GM10266 (cell line): ENCODE data around the gene PRDM11.
"Not testable (repeated sequence)": the region's sequence is repeated elsewhere in the genome, so short reads cannot be mapped to it uniquely, and the experiment has no call there.

Experiments
- DNase-seq: peaks from one replicate; pipeline ENCODE4 v3.0.0; 2012; ENCODE audit errors: extremely low spot score
- TF ChIP-seq, protein P1 (sequence below): IDR thresholded peaks from 2 replicates; pipeline ENCODE4 v1.5.1; 2012; ENCODE audit warnings: mild to moderate bottlenecking, low read depth; ENCODE audit not compliant: control insufficient read depth, insufficient read depth; ENCODE audit errors: missing control alignments

The PRDM11 gene

DNA sequence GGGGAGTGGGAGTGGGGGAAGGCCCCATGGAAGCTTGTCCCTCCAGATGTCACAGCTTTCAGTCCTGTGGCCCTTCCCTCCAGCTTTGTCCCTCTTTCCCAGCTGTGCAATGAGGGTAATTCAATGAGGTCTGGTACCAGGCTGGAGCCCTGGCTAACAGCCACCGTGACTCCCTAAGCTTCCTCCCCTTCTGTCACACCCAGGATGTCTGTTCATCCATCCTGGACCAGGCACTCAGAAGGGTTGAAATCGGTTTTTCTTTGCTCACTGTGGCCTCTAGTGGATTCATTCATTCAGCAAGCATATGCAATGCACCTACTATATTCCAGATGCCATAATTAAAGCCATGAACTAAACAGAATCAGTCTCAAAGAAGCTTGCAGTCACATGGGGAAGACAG lies 101.0 kb downstream of the PRDM11 start:
- TF ChIP-seq, protein P1, sequence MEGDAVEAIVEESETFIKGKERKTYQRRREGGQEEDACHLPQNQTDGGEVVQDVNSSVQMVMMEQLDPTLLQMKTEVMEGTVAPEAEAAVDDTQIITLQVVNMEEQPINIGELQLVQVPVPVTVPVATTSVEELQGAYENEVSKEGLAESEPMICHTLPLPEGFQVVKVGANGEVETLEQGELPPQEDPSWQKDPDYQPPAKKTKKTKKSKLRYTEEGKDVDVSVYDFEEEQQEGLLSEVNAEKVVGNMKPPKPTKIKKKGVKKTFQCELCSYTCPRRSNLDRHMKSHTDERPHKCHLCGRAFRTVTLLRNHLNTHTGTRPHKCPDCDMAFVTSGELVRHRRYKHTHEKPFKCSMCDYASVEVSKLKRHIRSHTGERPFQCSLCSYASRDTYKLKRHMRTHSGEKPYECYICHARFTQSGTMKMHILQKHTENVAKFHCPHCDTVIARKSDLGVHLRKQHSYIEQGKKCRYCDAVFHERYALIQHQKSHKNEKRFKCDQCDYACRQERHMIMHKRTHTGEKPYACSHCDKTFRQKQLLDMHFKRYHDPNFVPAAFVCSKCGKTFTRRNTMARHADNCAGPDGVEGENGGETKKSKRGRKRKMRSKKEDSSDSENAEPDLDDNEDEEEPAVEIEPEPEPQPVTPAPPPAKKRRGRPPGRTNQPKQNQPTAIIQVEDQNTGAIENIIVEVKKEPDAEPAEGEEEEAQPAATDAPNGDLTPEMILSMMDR: no peak
- no peak for DNase-seq

DNA sequence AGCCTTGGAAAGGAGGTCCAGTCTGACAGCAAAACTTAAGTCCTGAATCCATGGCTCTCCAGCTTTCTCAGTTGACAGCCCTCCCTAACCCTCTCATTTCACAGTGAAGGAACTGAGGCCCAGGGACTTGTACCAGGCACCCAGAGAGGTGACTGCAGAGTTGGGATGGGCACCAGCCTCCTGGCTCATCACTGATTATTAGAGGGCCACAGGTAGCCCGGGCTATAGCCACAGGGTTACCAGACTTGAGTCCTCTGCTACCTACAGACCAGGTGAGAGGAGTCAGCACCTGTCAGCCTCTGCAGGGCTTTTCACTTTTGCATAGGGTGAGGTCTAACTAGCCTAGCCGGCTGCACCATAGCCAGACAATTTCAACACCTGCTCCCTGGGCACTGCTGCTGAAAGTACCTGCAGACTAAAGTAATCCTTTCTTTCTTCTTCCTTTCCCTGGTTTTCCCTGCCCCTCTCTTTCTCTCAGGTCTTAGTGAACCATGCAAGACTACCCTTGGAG lies 102.1 kb downstream of the PRDM11 start:
- DNase-seq: no peak
- TF ChIP-seq, protein P1: no peak

DNA sequence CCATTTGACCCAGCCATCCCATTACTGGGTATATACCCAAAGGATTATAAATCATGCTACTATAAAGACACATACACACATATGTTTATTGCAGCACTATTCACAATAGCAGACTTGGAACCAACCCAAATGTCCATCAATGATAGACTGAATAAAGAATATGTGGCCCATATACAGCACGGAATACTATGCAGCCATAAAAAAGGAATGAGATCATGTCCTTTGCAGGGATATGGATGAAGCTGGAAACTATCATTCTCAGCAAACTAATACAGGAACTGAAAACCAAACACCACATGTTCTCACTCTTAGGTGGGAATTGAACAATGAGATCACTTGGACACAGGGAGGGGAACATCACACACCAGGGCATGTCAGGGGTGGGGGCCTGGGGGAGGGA lies 102.9 kb downstream of the PRDM11 start:
- DNase-seq: not testable (repeated sequence)

DNA sequence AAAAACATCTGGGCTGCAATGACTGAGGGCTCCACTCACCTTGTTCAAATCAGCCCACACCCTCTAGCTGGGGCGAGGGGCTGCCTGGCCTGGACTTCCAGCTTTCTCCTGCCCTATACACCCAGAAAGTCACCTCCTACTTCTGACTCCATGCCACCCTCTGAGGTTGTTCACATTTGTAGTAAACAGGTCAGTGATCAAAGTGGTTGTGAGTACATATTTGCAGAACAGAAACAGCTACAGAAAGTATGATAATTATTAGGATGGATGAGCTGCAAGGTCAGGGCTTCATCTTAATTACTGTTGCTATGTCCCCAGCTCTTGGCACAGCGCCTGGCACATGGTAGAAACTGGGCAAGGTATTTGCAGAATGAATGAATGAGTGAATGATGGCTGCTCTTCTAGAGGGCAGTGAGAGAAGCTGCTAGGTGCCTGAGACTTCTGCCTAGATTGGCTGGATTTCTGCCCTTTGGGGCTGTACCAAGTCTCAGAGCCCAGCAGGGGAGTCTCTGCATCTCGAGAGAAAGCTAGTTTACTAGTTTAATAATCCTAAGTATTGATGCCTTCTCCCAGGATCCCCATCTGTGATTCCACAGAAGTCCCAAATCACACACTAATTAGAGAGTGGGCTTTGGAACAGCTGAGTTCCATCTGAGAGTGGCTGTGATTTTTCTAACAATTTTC lies 103.7 kb downstream of the PRDM11 start:
- TF ChIP-seq, protein P1: no peak
- no peak for DNase-seq

DNA sequence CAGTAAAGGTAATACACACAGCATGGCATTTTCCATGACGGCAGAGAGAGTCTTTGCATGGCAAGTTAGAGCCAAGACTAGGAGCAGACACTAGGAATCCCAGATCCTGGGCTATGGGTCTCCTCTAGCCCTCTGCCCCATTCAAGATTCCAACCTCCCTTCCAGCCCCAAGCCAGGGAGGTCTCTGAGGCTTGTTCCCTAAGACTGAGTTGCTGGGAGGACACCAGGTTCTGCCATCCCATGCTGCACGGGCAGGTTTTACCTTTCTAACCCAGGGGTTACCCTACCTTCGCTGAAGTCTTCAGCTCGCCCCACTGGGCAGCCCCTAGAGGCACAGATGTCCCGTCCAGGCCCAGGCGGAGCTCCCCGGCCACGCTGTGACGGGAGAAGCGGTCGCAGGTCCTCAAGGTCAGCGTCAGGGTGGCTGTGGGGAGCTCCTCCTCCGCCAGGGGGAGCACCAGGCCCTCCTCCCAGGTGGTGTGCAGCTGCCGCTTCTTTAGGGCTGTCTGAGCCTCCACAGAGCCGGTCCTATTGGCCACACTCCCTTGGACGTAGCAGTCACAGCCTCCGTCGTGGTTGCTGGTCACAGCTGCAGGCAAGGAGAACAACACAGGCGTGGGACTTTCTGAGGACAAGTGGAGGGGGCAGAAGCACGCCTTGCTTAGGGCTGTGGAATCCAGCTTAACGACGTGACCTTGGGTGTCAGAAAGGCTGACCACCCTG lies 105.9 kb downstream of the PRDM11 start:
- peak; percentile 50 for DNase-seq
- TF ChIP-seq, protein P1: peak; percentile 48

DNA sequence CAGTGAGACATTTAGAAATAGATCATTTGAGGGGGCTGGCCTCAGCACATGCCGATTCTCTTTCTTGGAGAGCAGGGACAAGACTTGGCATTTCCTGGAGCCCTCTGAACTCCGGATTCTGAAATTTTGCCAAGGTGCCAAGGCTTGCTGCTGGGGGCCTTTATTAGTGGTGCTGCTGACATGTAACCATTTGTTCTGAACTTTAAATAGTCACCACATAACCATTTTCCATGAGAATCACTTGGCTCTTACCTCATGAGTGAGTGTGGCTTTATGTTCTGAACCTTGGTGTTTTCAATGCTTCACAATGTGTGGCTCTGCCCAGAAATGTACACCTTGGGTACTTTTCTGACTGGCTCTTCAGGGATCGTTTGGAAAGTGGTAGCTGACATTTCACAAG lies 106.4 kb downstream of the PRDM11 start:
- no peak for DNase-seq
- TF ChIP-seq, protein P1: no peak

DNA sequence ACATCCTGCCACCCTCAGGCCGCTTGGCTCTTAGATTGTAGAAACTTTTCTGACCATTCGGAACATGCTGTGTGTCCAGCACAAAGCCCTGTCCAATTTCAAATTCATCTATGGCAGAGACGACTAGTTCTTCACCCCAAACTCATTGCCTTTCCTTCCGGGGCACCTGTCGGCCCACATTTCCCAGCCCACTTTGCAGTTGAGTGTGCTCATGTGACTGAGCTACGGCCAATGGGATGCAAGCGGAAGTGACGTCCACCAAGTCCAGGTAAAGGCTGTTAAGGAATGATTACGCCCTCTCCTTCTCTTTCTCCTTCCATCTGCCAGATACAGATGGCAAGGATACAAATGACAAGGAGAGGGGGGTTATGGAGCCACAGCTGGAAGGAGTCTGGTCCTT lies 107.2 kb downstream of the PRDM11 start:
- no peak for DNase-seq
- TF ChIP-seq, protein P1: no peak

DNA sequence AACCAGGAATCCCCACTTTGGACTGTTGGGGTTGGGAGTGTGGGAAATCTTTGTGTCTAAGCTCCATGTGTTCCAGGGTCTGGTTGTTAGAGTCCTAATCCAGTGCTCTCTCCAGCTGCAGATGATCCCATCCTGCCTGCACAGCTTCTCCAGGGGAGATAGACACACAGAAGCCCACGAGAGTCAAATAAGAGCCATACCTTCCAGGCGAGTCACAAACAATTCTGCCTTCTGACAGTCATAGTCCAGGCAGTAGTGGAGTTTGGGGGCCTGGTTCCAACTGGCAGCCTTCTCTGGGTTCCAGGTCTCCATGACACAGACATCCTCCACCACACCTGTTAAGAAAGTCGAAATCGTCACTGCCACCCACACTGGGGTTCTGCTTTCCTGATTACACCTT lies 107.6 kb downstream of the PRDM11 start:
- no peak for DNase-seq
- TF ChIP-seq, protein P1: no peak
